ENCODE measurements around the gene IQCH.
"Not testable (repeated sequence)": the region's sequence is repeated elsewhere in the genome, so short reads cannot be mapped to it uniquely, and the experiment has no call there.

IQCH gene

DNA sequence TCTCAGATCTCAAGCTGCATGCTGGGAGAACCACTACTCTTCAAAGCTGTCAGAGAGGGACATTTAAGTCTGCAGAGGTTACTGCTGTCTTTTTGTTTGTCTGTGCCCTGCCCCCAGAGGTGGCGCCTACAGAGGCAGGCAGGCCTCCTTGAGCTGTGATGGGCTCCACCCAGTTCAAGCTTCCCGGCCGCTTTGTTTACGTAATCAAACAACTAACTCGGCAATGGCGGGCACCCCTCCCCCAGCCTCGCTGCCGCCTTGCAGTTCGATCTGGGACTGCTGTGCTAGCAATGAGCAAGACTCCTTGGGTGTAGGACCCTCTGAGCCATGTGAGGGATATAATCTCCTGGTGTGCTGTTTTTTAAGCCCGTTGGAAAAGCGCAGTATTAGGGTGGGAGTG, 199.1 kb downstream of the IQCH start:
- not testable (repeated sequence) for DNase-seq

DNA sequence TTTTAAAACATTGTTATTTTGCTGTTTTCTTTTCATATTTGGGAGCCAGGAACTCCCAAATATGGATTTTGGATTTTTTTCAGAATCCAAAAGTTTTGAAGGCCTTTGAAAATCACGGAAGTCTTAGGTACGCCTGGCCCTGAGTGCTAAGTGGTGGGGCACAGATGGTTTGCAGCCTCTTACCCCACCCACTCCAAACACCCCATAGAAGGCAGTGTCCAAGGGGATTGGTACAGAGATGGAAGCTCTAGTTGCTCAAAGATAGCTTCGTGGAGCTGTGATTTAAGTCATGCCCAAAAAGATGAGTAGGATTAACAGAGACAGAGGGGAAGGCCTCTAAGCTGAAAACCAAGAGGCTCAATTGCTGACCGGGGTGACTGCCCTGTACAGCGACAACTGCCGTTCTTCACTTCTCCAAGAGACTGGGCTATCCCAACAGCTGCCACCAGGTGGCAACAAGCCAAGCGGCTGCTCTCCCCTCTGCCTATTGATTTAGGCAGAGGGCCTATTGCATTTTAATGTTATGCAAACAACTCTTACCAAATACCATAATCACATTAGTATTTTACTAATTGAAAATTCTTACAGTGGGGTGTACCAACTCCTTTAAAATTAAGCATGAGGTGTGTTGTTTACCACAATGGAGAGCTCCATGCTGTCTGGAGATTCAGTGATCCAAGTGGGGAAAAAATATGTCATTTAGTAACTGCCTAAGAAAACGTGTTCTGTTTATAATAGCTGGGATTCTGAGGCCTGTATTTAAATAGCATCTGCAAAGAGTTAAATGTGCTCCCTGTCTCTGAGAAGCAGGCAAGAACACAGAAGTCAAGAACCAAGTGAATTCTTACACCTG, 202.3 kb downstream of the IQCH start:
- peak; percentile 41 for DNase-seq

DNA sequence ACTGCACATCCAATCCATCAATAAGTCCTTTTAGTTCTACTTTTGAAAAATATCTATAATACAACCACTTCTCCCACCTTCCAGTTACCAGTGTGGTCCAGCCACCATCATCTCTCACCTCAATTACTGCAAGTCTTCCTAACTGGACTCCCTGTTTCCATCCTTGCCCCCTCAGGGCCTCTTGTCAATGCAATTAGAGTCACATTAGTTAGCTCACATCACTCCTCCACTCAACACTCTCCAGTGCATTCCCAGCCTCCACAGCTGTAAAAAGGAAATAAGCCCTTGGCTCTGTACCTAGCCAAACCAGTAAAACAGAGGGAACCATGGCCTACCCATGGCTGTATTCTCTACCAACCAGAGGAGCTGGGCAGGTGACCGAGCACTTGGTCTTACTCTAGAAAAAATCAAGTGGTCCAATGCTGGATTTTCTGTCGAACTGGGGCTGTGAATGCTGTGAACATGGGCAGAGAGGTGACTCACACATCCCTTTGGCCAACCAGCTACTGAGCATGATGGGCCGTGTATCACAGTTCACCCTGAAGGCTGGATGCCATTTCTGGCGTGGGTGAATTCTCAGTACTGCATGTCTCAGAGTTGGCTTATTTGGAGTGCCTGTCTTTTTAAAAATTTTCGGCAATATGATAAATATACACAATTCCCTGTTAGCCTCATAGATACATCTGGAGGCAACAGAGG, 203.9 kb downstream of the IQCH start:
- no peak for DNase-seq

DNA sequence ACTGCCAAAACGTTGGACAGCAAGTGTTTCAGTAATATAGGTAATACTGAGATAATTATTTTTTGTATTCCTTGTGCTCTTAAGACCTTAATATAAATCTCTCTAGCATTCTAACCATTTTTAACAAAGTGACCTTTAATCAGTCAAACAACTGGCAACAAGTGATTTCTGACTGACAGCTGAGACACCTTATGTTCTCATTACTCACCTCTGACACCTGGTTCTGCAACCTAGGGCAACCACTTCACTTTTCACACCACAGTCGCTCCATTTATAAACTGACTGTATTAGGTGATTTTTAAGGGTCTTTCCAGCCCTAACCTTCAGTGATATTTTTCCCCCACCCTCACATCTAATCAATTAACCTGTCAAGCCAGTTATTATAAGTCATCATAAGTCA, 205.9 kb downstream of the IQCH start:
- no peak for DNase-seq

DNA sequence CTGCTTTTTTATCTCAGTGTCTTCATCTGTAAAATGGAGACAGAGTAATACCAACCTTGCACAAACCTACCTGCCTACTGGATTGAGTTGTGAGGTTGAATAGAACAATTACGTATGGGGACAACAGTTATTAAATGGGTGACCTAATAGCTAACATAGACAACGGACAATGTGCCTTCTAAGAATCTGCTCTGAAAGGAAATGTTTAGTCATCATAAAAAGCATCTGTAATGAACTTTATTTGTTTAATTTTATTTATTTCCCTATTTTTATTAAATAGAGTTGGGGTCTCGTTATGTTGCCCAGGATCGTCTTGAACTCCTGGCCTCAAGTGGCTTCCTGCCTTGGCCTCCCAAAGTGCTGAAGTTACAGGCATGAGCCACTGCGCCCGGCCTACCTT, 207.1 kb downstream of the IQCH start:
- no peak for DNase-seq

DNA sequence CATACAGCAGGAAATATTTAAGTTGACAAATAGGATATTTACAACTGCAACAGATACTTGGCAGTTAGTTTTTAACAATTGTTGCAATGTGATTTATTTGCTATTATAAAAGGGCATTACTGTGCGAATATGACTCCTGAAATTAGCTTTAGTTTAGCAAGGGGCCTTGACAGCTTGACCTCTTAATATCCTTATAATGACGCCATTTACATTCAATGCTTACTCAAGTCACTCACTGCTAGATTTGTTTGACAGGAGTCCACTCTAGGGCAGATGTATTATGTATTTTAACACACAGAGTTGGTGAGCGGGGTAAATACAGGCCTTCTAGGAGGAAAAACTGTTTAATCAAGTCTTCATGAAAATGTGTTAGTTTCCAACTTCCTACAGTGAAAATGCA, 208.3 kb downstream of the IQCH start:
- DNase-seq = no peak

DNA sequence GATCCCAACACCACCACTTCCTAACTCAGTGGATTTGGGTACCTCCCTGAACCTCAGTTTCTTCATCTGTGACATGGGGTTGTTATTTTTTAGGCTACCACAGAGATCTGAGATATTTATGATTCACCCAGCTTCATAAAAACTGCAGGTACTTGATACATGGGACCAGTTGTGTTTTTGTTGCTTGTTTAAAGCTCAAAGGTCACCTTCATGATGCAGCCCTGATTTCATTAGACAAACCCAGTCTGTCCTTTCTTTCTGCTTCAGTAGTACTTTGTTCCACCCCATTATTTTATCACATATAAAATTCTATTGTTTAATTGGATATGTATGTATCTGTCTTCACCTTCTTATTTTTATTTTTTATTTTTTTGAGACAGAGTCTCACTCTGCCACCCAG, 208.9 kb downstream of the IQCH start:
- DNase-seq = no peak

DNA sequence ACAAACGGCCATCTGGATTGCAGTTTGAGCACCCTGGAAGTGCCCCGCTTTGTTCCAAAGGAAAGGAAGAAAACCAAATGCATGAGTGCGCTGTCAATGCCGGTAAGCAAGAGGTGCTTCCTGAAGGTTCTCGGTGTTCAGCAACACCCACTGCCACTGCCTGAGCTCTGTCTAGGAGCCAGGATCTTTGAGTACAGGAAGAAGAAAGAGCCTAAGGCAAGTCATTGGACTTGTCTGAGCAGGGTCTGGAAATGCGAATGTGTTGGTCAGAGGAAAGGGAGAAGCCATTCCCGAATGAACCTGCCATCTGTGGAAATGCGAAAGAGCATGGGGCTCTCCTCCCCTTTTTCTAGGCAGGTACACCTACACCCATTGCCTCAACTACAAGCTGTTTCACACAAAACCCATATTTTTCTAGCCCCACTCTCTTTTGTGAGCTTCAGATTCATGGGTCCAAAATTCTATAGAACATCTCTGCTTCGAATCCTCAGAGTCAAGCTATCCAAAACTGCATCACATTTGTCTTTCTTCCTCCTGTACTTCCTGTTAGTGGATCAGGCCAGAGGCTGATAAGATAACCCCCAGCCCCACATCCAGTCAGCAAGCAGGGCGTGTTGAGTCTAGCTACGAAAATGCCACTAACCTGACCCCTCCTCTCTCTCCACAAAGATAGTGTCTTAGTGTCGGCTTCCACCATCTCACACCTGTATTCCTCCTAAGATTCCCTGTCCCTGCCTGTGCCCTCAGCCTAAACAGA, 210.8 kb downstream of the IQCH start:
- DNase-seq = no peak

DNA sequence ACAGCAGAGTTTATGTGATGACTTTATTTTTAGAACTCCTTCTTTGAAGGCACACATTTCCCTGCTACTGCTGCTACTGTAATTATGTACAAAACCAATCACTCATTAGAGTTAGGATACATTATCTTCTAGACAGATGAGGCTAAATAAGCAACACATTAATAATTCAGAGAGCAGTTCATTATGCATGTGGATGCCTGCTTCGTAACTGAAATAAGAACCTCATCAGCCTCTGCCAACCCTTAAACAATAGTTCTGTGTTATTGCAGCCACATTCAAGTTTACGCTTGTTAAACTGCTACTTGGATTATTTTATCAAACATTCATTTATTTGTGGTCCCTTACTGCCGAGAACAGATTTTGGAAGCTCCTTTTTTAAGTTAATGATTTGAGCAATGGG, 213.8 kb downstream of the IQCH start:
- DNase-seq = no peak

DNA sequence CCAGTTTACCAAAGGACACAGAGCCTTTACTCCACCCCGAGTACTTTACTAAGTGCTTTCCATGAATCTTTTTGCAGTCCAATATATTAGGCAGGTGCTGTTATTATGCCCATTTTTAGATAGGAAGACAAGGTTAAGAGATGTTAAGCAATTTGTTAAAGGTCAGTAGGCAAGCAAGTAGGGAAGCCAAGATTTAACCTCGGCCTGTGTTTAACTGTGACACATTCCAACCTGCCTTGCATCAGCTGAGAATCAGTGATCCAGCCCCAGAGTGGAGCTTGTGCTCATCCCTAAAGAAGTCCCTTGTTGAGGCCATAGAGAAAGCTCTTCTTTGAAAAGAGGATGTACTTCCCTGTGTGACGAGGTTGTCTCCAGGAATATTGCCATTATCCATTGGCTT, 215.1 kb downstream of the IQCH start:
- no peak for DNase-seq

DNA sequence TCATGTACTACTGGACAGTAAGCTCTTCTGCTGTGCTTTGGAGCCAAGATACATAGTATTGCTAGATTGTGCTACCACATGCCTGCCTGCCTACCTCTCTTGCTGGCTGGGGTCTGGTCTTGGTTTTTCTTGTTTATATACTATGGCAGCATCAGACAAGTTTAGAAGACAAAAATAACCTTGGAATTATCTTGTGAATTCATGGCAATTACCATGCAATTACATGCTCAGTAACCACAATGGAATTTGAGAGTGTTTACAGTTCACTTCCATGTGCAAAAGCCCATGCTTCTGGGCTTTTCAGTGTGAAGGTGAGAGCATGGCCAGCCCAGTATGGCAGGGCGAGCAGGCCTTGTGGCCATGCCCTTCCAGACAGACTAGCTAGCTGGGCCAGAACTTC, 218.4 kb downstream of the IQCH start:
- no peak for DNase-seq

DNA sequence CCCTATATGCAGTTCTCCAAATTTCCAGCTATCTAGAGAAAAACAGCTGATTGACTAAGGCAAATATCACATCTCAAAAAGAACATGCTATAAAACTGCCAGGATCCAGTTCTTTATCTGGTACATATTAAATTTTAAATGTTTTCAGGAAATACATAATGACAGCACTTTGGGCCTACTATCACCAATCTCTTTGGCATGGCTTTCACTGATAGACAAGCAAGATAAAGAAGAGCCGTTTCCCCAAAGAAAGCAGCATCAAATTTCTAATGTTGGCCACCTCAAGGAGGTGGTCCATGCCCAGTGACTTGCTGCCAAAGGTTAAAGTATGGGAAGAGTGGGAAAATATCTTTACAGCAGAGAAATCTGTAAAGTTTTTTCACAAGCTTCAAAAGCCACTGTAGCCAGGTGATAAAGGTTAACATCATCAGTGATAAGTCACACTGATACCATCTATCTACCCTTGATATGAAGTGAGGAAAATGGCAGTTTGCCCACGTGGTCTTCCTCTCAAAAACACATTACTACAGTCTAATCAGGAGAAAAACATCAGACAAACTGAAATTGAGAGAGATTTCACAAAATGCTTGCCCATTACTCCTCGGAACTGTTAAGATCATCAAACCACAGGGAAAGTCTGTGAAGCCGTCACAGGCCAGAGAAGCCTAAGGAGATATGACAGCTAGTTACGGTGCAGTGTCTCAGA, 220.0 kb downstream of the IQCH start:
- no peak for DNase-seq

DNA sequence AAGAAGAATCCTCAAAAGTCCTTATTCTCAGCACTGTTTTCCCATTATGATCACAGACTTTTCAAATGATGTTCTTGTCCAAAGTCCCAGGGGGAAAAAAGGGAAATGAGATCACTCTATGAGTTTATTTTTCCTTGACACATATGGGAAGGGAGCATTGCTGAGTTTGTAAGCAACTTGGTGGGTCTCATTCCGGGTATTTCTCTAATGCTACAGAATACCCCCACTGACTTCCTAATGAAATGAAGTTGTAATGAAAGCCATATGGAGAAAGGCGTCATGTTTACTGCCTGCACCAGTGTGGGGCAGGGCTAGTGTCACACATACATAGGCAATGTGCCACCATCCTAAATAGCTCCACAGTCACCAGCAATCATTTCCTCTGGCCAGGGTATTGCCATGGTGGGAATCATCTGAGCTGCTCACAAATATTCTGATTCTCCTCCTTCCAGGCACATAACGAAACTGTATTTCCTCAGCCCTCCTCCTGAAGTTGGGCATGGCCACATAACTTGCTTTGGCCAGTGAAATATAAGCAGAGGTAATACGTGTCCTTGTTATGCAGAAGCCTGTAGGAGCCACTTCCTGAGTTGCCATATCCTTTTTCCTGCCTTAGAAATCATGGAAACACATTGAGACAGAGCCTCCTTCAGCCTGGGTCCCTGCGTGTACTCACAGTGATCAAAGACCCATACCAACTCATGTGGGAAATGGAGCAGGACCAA, 225.4 kb downstream of the IQCH start:
- no peak for DNase-seq

DNA sequence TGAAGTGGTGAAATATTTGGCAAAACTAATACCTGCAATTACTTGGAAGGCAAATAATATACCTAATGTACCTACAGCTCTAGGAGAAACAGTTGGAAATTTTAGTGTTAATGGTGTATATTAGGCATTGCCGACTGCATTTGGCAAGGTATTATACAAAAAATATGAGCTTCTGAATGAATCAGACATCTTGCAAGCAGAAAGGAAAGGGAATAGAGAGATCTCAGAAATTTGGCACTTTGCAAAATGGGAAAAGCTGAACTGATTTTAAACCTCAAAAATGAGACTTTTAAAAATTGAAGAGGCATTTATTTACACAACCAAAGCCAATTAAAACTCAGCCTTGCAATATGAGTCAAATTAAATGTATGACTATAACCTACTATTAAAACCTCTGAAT, 226.2 kb downstream of the IQCH start:
- DNase-seq = no peak

DNA sequence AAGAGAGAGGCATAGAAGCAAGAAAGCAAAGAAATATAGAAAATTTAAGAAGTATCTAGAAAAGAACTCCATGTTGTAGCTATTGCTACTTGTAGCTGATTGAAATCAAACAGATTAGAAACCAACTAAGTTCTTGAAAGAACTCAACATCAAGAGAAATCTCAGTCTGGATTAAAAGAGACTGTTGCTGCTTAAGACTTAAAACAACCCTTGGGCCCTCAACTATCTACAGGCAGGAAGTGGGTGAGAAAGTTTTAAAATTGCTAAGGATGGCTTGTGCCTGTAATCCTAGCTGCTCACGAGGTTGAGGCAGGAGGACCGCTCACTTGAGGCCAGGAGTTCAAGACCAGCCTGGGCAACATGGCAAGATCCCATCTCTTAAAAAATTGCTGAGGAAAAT, 227.1 kb downstream of the IQCH start:
- DNase-seq = no peak

DNA sequence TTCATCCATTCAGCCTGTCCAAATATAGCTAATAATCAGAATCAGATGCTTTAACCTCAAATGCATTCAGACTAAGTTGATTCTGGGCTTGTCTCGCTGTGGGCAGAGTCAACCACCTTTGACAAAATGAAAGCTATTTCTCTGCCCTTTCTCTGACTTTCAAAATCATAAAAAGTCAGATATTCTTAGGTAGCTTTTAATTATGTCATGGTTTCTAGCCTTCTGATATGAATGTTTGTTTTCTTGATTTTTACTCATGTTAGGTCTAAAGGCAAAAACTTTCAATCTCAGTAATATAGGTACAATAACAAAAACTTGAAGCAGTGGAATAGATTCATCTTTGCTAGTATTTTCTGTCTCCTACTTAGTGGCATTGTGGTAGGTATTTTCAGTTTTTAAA, 241.0 kb downstream of the IQCH start:
- no peak for DNase-seq

DNA sequence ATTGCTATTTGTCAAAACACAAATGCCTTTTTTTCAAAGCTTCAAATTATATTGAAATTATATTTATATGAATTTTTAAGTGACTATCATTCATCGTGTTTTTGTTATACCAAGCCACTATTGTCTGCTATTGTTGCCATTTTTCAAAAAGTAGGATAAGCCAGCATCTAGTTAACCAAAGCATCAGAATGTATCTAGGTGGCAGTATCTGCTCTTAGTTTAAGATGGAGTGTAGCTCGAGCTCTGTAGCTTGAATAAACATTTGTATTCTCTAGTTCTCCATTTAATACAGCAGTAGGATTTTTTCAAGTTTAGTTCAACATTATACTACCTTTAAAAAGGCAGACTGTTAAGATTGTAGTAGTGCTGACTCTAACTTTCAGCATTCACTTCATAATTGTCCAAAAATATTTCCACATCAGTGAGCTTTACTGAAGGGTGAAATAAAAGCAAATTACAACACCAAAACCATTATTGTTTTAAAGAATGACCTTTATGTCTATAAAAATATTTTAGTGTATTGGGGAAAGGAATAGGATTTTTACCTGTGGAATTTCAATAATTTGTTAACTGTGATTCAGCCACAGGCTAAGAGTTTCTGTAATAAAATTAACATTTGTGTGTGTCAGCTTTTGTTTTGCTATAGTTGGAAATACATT, 246.7 kb downstream of the IQCH start:
- DNase-seq = peak; percentile 2

DNA sequence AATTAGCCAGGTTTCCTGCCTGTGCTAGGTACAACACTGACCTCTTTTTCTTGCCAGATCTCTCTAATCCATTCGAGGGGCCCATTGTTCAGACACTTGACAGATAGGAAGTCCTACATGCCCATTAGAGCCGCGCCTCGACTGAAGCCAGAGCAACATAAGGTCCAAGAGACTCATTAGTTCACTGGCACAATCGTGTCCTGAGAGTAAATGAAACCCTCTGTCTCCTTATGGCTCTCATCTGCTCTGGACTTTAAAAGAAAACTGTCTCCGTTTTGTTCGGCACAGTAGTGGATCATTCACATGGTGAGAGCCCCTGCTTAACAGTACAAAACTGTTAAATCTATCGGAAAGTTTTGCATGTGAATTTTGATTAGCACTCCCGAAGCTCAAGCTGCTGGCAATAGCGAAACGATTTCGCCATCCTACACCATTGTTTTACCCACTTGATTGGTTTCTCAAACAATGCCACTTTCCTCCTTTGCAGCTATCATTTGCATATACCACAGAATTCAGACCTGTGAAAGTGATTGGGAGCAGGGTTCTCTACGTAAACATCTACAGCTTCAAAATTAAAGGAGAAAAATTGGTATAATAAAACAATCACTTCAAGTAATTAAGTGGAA, 247.4 kb downstream of the IQCH start:
- no peak for DNase-seq

DNA sequence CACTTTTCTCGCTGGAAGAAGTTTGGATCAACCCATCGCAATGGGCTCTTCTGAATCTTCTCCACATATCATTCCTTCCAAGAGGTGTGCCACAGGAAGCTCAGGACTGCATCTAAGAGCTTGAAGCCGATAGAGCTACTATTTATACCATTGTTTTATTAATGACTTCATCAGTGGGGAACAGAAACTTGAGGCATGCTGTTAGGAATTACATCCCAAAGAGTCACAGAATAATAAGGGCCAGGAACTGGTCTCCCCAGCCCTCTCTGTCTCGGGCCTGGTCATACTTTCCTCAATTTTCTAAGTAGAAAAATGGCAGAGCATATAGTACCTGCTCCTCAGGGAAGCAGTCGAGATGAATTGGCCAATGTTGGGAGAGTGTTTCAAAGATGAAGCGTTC, 249.5 kb downstream of the IQCH start:
- no peak for DNase-seq

DNA sequence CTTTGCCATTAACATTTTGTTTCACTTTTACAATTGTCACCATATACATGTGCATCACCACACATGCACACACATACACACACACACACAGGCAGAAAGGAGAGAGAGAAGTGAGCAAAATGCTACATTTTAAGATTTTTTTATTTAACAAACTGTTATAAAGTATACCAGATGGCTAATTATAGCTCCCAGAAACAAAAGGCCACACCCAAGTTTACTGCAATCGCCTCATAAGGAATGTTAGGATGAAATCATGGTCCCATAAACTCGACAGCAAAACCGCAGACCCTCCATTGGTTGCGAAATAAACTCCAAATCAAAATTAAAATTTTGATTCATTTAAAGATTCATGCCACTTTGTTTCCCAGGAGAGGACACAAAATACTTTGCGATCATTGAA, 250.2 kb downstream of the IQCH start:
- DNase-seq = no peak
